Hepatocyte (in vitro differentiated cells): Measurements from ENCODE around the gene HRH4. TPM values are rescaled to one million over a fixed set of nuclear protein-coding genes. Genes with fewer than 3 reads are reported as not detected.

Source experiments
- DNase-seq: peaks from one replicate; pipeline ENCODE4 v3.0.0-alpha.2; 2016; ENCODE audit warnings: low spot score
- H2AFZ ChIP-seq: fragments of 200-600 bp; sonication (generic); 2 replicates; pipeline ENCODE4 v1.6.0; 2016; ENCODE audit warnings: antibody characterized with exemption, mild to moderate bottlenecking
- H3K27ac ChIP-seq: fragments of 200-600 bp; sonication (generic); 2 replicates; pipeline ENCODE4 v1.5.1; 2016; ENCODE audit warnings: mild to moderate bottlenecking
- H3K27me3 ChIP-seq: fragments of 200-600 bp; sonication (generic); 2 replicates; pipeline ENCODE4 v1.6.1; 2016
- H3K36me3 ChIP-seq: fragments of 200-600 bp; sonication (generic); replicated peaks from 2 replicates; pipeline ENCODE4 v1.5.1; 2016; ENCODE audit warnings: low read depth; ENCODE audit not compliant: insufficient read depth
- H3K4me1 ChIP-seq: fragments of 200-600 bp; sonication (generic); 2 replicates; pipeline ENCODE4 v1.5.1; 2016; ENCODE audit warnings: mild to moderate bottlenecking, moderate library complexity; ENCODE audit not compliant: insufficient read depth
- H3K4me2 ChIP-seq: fragments of 200-600 bp; sonication (generic); 2 replicates; pipeline ENCODE4 v1.6.0; 2016
- H3K4me3 ChIP-seq: fragments of 200-600 bp; sonication (generic); 2 replicates; pipeline ENCODE4 v1.5.1; 2016; ENCODE audit warnings: mild to moderate bottlenecking
- H3K79me2 ChIP-seq: fragments of 200-600 bp; sonication (generic); 2 replicates; pipeline ENCODE4 v1.6.0; 2017; ENCODE audit warnings: mild to moderate bottlenecking
- H3K9me2 ChIP-seq: fragments of 200-600 bp; sonication (generic); replicated peaks from 2 replicates; pipeline ENCODE4 v1.6.0; 2017; ENCODE audit warnings: mild to moderate bottlenecking; ENCODE audit not compliant: insufficient read depth
- H3K9me3 ChIP-seq: fragments of 200-600 bp; sonication (generic); 2 replicates; pipeline ENCODE4 v1.5.1; 2016; ENCODE audit warnings: low read depth, mild to moderate bottlenecking
- H4K20me1 ChIP-seq: fragments of 200-600 bp; sonication (generic); 2 replicates; pipeline ENCODE4 v1.6.0; 2016; ENCODE audit warnings: mild to moderate bottlenecking; ENCODE audit not compliant: insufficient read depth, poor library complexity, severe bottlenecking
- EZH2 ChIP-seq: fragments of 200-600 bp; sonication (generic); IDR thresholded peaks from 2 replicates; pipeline ENCODE4 v1.6.1; 2016; ENCODE audit warnings: antibody characterized with exemption, mild to moderate bottlenecking, borderline replicate concordance
- EZH2phosphoT487 ChIP-seq: fragments of 200-600 bp; sonication (generic); IDR thresholded peaks from one replicate; pipeline ENCODE4 v1.6.1; 2018; ENCODE audit warnings: antibody characterized with exemption, mild to moderate bottlenecking, low read depth, moderate library complexity; ENCODE audit not compliant: unreplicated experiment, severe bottlenecking
- WGBS: methylation state at CpG from one replicate; pipeline ENCODE4 v1.1.6; 2016; ENCODE audit warnings: low lambda C conversion rate; ENCODE audit errors: missing lambda C conversion rate; 5-methylcytosine and 5-hydroxymethylcytosine counted together
- polyA plus RNA-seq: library from polyadenylated mRNA; unstranded; fragments of >200 nt; fragmentation: Nextera tagmentation; extraction: Ambion mirVana; gene quantifications from 2 replicates; pipeline ENCODE4 v1.2.1, GENCODE V29; 2016
- total RNA-seq: library from RNA; depleted of rRNA; stranded (reverse); fragments of >200 nt; gene quantifications from 2 replicates; pipeline ENCODE4 v1.2.3, GENCODE V29; 2014
- TF ChIP-seq, protein P1 (sequence below): fragments of 200-600 bp; sonication (generic); IDR thresholded peaks from 2 replicates; pipeline ENCODE4 v1.5.1; 2016; ENCODE audit warnings: antibody characterized with exemption, mild to moderate bottlenecking; ENCODE audit not compliant: poor library complexity

Gene HRH4
- total and polyA plus RNA-seq, 2 experiments from 2014 or later, result not detected

DNA sequence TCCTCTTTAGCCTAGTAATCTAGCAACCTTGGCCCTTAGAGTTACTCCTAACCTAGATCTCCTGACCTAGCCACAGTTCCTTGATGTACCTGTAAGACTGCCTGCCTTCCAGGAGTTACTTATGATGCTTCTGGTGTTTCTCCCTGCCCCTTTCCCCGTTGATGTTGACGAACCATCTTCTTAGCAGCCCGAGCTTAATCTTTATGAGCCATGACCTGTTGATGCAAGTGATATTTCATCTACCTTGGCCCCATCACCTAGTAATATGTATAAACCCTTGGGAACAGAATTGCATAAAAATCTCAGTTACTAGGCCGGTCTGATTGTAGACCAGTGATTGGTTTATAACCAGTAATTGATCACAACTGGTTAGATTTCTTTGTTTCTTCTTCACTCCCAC is 31.2 kb upstream of the HRH4 start:
- 89% methylated on average over 4 of the region's 4 CpGs for WGBS
- no peak overlapping the region for H2AFZ ChIP-seq
- H3K36me3 ChIP-seq, result no peaks in the 10 kb centered on the region
- peaks cover 5% of the 10 kb centered on the region for H3K27me3 ChIP-seq
- TF ChIP-seq, protein P1, sequence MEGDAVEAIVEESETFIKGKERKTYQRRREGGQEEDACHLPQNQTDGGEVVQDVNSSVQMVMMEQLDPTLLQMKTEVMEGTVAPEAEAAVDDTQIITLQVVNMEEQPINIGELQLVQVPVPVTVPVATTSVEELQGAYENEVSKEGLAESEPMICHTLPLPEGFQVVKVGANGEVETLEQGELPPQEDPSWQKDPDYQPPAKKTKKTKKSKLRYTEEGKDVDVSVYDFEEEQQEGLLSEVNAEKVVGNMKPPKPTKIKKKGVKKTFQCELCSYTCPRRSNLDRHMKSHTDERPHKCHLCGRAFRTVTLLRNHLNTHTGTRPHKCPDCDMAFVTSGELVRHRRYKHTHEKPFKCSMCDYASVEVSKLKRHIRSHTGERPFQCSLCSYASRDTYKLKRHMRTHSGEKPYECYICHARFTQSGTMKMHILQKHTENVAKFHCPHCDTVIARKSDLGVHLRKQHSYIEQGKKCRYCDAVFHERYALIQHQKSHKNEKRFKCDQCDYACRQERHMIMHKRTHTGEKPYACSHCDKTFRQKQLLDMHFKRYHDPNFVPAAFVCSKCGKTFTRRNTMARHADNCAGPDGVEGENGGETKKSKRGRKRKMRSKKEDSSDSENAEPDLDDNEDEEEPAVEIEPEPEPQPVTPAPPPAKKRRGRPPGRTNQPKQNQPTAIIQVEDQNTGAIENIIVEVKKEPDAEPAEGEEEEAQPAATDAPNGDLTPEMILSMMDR, result no peak
- TF ChIP-seq EZH2phosphoT487 (no peak), EZH2 (no peak)
- H3K27ac ChIP-seq, result no peak overlapping the region
- no peaks in the 10 kb centered on the region for H4K20me1 ChIP-seq
- H3K79me2 ChIP-seq, result peaks cover 11% of the 10 kb centered on the region
- H3K4me2 ChIP-seq, result no peak overlapping the region
- H3K9me3 ChIP-seq, result no peaks in the 10 kb centered on the region
- no peak for DNase-seq
- no peak overlapping the region for H3K4me3 ChIP-seq
- no peaks in the 10 kb centered on the region for H3K9me2 ChIP-seq
- H3K4me1 ChIP-seq, result peaks cover 15% of the 10 kb centered on the region

DNA sequence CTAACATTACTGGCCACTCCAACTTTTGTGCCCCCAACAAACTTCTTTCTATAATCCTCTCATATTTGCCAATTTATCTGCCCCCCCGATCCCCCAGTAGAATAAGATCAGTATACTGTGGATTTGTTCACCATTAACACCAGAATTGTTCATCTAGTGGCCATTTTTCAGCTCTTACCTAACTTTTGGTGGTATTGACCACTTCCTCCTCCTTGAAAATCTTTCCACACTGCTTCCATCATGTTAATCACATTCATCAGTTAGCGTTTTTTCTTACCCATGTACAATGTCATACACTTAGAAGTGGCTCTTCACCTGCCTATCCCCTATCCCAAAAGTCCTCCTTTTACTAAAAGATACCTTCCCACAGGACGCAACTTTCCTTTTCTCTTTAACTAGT is 27.8 kb upstream of the HRH4 start:
- Histone ChIP-seq H2AFZ (no peak overlapping the region), H3K36me3 (no peaks in the 10 kb centered on the region), H3K4me1 (peaks cover 5% of the 10 kb centered on the region), H3K79me2 (peaks cover 6% of the 10 kb centered on the region), H3K4me3 (no peak overlapping the region), H4K20me1 (no peaks in the 10 kb centered on the region), H3K9me2 (no peaks in the 10 kb centered on the region), H3K4me2 (no peak overlapping the region), H3K27ac (no peak overlapping the region), H3K27me3 (no peaks in the 10 kb centered on the region), H3K9me3 (no peaks in the 10 kb centered on the region)
- DNase-seq, result no peak
- WGBS, result 97% methylated on average over 3 of the region's 3 CpGs
- TF ChIP-seq EZH2phosphoT487 (no peak), EZH2 (no peak)
- TF ChIP-seq, protein P1, result no peak

DNA sequence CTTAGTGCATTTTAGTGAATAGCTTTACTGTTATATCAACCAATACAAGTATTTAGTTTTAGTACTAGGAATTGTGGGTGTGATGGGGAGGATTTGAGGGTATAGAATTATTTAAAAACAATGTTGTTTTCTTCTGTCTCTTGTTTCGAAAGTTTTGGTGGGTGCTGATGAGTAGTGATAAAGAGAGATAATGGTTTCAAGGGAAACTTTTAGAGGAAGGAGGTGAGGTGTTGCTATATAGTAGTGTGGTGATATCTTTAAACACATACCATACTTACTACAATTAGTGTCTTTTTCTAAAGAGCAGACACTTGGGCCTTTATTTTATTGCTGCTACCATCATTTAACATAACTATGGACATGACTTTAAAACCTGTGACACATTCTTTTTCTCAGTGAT is 23.5 kb upstream of the HRH4 start:
- Histone ChIP-seq H3K4me3 (no peak overlapping the region), H2AFZ (no peak overlapping the region), H3K9me2 (no peaks in the 10 kb centered on the region), H3K27me3 (no peaks in the 10 kb centered on the region), H3K4me1 (no peaks in the 10 kb centered on the region), H3K27ac (no peak overlapping the region), H4K20me1 (no peaks in the 10 kb centered on the region), H3K9me3 (no peaks in the 10 kb centered on the region), H3K79me2 (no peaks in the 10 kb centered on the region), H3K36me3 (no peaks in the 10 kb centered on the region), H3K4me2 (no peak overlapping the region)
- WGBS, result 86% methylated on average over 1 of the region's 1 CpG
- no peak for TF ChIP-seq EZH2
- DNase-seq, result no peak

DNA sequence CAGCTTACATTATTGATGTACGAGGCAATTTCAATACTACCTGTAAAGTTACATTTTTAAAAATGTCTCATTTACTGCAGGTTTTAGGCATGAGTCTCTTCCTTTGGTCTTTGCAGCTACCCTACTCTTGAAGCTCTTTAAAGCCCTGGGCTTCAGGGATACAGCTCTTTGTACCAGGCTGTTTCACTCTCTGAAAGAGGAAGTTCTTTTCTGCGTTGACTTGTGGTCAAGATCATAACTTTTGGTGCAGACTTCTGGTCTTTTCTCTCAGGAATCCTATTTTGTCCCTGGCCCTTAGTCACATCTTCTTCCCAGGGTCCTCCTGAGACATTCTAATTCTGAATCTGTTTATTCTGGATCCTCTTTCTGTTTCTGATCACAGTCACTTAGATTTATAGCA is 16.6 kb upstream of the HRH4 start:
- no peaks in the 10 kb centered on the region for H4K20me1 ChIP-seq

More for the DNA sequence above, 16.6 kb upstream of the HRH4 start:
- H2AFZ ChIP-seq, result no peak overlapping the region
- no peaks in the 10 kb centered on the region for H3K79me2 ChIP-seq
- no peaks in the 10 kb centered on the region for H3K36me3 ChIP-seq
- 95% methylated on average over 2 of the region's 2 CpGs for WGBS
- TF ChIP-seq, protein P1, result no peak
- no peak for TF ChIP-seq EZH2
- no peak for TF ChIP-seq EZH2phosphoT487
- no peak overlapping the region for H3K4me3 ChIP-seq
- no peak overlapping the region for H3K4me2 ChIP-seq
- H3K9me3 ChIP-seq, result no peaks in the 10 kb centered on the region
- no peaks in the 10 kb centered on the region for H3K27me3 ChIP-seq
- DNase-seq, result no peak
- H3K27ac ChIP-seq, result no peak overlapping the region
- no peaks in the 10 kb centered on the region for H3K4me1 ChIP-seq
- no peaks in the 10 kb centered on the region for H3K9me2 ChIP-seq
